Endothelial cell of umbilical vein (primary cell): ENCODE data around the gene ARHGEF19. TPM values are rescaled to one million over a fixed set of nuclear protein-coding genes. Genes with fewer than 3 reads are reported as not detected.

Source experiments
- BruUV-seq: library from RNA; stranded (reverse); fragments of 400-500 nt; replicated peaks from 2 replicates; lab custom pipeline; 2021; lab: Mats Ljungman, UMichigan
- CTCF ChIA-PET: fragments of 300-600, 350-600 bp; sonication (Branson Sonifier 250); formaldehyde crosslinking; loops from one replicate; lab custom pipeline; 2021; ENCODE audit warnings: antibody characterized with exemption, inconsistent platforms; lab: Charles Lee
- POLR2A ChIA-PET: fragments of 300-600, 350-600 bp; sonication (Branson Sonifier 250); formaldehyde crosslinking; loops from one replicate; lab custom pipeline; 2021; ENCODE audit warnings: antibody characterized with exemption, inconsistent platforms; lab: Charles Lee
- DNase-seq: peaks from one replicate; pipeline ENCODE4 v3.0.0-alpha.2; 2011; ENCODE audit warnings: low read depth, low spot score
- FAIRE-seq: peaks from 2 replicates; lab custom pipeline; 2011; peaks lifted over from hg19 to GRCh38; lab: Jason Lieb, UNC
- H2AFZ ChIP-seq: 2 replicates; pipeline ENCODE4 v1.6.0; 2012; ENCODE audit warnings: low read depth, low read length, control low read depth, inconsistent platforms
- H3K27ac ChIP-seq: 2 replicates; pipeline ENCODE4 v1.5.1; 2011; ENCODE audit warnings: low read depth, mild to moderate bottlenecking, control low read depth, low read length, moderate library complexity; ENCODE audit not compliant: insufficient read depth
- H3K27me3 ChIP-seq, 2 experiments: 2 replicates each; pipeline versions ENCODE4 v1.6.0 to v1.6.1; 2011; ENCODE audit warnings: low read length in 2 of 2, mixed read lengths in 1 of 2; ENCODE audit not compliant: control insufficient read depth in 2 of 2, insufficient read depth in 2 of 2
- H3K36me3 ChIP-seq, 2 experiments: 2 replicates in 1 of 2; 3 replicates in 1 of 2; pipeline ENCODE4 v1.5.1; 2011; ENCODE audit warnings: low read length in 2 of 2, mild to moderate bottlenecking in 1 of 2, moderate library complexity in 1 of 2; ENCODE audit not compliant: control insufficient read depth in 2 of 2, insufficient read depth in 2 of 2; ENCODE audit errors: extremely low read depth in 1 of 2
- H3K4me1 ChIP-seq: 3 replicates; pipeline ENCODE4 v1.5.1; 2011; ENCODE audit warnings: mild to moderate bottlenecking, low read length; ENCODE audit not compliant: control insufficient read depth, insufficient read depth; ENCODE audit errors: extremely low read depth
- H3K4me2 ChIP-seq: 2 replicates; pipeline ENCODE4 v1.6.1; 2011; ENCODE audit warnings: low read length, control low read depth, mixed read lengths; ENCODE audit not compliant: insufficient read depth
- H3K4me3 ChIP-seq, 3 experiments: fragments of 200-600 bp in 1 of 3; sonication (generic), shearing (Covaris generic) in 1 of 3; replicated peaks in 1 of 3; 2 replicates each; pipeline ENCODE4 v1.5.1; 2011 to 2016; ENCODE audit warnings: control low read depth in 3 of 3, low read length in 3 of 3, mild to moderate bottlenecking in 2 of 3, inconsistent platforms in 1 of 3, low read depth in 1 of 3, moderate library complexity in 1 of 3; ENCODE audit not compliant: insufficient read depth in 1 of 3
- H3K79me2 ChIP-seq: 2 replicates; pipeline ENCODE4 v1.6.0; 2012; ENCODE audit warnings: low read length, inconsistent platforms; ENCODE audit not compliant: control insufficient read depth, insufficient read depth
- H3K9ac ChIP-seq: replicated peaks from 2 replicates; pipeline ENCODE3; 2011; ENCODE audit warnings: low read length, control low read depth; ENCODE audit not compliant: insufficient read depth; ENCODE audit errors: extremely low read depth
- H3K9me1 ChIP-seq: replicated peaks from 3 replicates; pipeline ENCODE4 v1.6.0; 2011; ENCODE audit warnings: mild to moderate bottlenecking, low read length; ENCODE audit not compliant: control insufficient read depth, insufficient read depth; ENCODE audit errors: extremely low read depth
- H3K9me3 ChIP-seq: replicated peaks from 2 replicates; pipeline ENCODE4 v1.5.1; 2012; ENCODE audit warnings: low read length, inconsistent platforms; ENCODE audit not compliant: control insufficient read depth, insufficient read depth
- H4K20me1 ChIP-seq: replicated peaks from 2 replicates; pipeline ENCODE3; 2011; ENCODE audit warnings: mild to moderate bottlenecking, low read length; ENCODE audit not compliant: control insufficient read depth, insufficient read depth; ENCODE audit errors: extremely low read depth
- EZH2 ChIP-seq: IDR thresholded peaks from 2 replicates; pipeline ENCODE4 v1.6.1; 2012; ENCODE audit warnings: borderline replicate concordance, low read depth, mild to moderate bottlenecking, moderate library complexity, low read length, inconsistent platforms; ENCODE audit not compliant: severe bottlenecking
- FOS ChIP-seq: IDR thresholded peaks from 2 replicates; pipeline ENCODE4 v1.6.1; 2011; ENCODE audit warnings: mild to moderate bottlenecking, low read length, moderate library complexity, borderline replicate concordance; ENCODE audit not compliant: insufficient read depth
- GATA2 ChIP-seq: IDR thresholded peaks from 2 replicates; pipeline ENCODE4 v1.7.0; 2011; ENCODE audit warnings: low read depth, mild to moderate bottlenecking, moderate library complexity, mixed read lengths, low read length; ENCODE audit not compliant: insufficient read length, insufficient read depth
- JUN ChIP-seq: IDR thresholded peaks from 2 replicates; pipeline ENCODE4 v1.6.1; 2011; ENCODE audit warnings: borderline replicate concordance, low read depth; ENCODE audit not compliant: insufficient read length, insufficient read depth
- MYC ChIP-seq: IDR thresholded peaks from one replicate; pipeline ENCODE4 v1.6.1; 2011; ENCODE audit warnings: mild to moderate bottlenecking, low read depth, low read length
- POLR2A ChIP-seq: IDR thresholded peaks from 2 replicates; pipeline ENCODE4 v1.6.1; 2012; ENCODE audit warnings: low read depth, mild to moderate bottlenecking, control low read depth, low read length
- POLR2AphosphoS5 ChIP-seq: IDR thresholded peaks from 2 replicates; pipeline ENCODE4 v1.6.1; 2012; ENCODE audit warnings: low read depth, mild to moderate bottlenecking, control low read depth, low read length, moderate library complexity; ENCODE audit not compliant: insufficient read depth
- dilution Hi-C: fragments of 300-500 bp; cut with MboI; formaldehyde crosslinking; loops from one replicate; pipeline ENCODE4 v1.15.0; 2019; ENCODE audit warnings: low sequenced_read_pairs; ENCODE audit not compliant: extremely low pct_ligation_motif_present
- intact Hi-C: fragments of 100-400 bp; cut with micrococcal nuclease; formaldehyde crosslinking; loops from one replicate; pipeline ENCODE4 v1.10.0; 2022
- polyA plus RNA-seq, 4 experiments: library from polyadenylated mRNA; depleted of rRNA in 3 of 4; stranded (reverse) in 3 of 4; unstranded in 1 of 4; fragments of >200 nt; gene quantifications; 2 replicates each; pipeline versions ENCODE4 v1.2.1 to v1.2.3, GENCODE V29; 2011 to 2012; ENCODE audit warnings: missing spikeins in 1 of 4
- total RNA-seq: library from RNA; stranded (reverse); gene quantifications from 2 replicates; pipeline ENCODE4 v1.2.3, GENCODE V29; 2021
- TF ChIP-seq, protein P1 (sequence below): IDR thresholded peaks from 2 replicates; pipeline ENCODE4 v1.6.1; 2011; ENCODE audit not compliant: insufficient read depth, insufficient read length
- TF ChIP-seq, protein P2 (sequence below), 2 donors: IDR thresholded peaks; 1 replicate in 1 of 2; 2 replicates in 1 of 2; pipeline ENCODE4 v1.5.1; 2011; ENCODE audit warnings: low read length in 2 of 2, mild to moderate bottlenecking in 2 of 2, moderate library complexity in 2 of 2, control low read depth in 1 of 2, inconsistent platforms in 1 of 2, low read depth in 1 of 2; ENCODE audit not compliant: insufficient read depth in 1 of 2; ENCODE audit errors: extremely low read depth in 1 of 2

The ARHGEF19 gene
- total and polyA plus RNA-seq, 2 donors (not counting 3 experiments of a cell fraction or from before 2014, with no cell fraction given), result 6.2 to 8.0 TPM

DNA sequence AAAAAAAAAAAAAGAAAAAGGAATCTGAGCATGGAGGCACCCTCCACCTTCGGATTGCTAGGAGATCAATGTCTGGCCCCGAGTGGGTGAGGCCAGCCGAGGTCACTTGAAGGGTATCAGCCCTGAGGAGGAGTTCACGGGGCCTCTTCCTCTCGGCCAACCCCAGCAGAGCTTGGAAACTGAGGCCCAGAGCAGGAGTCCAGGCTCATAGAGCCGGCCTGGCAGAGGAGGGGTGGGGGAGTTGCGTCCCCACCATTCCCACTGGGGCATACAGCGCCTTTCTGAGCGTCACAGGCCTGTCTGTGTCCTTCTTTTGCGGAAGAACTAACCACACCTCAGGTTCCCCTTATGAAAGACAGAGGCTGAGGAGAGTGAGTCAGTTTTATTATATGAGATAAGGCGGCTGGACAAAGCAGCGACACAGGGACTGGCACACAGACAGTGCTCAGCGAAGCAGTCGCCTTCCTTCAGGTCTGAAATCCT lies 39.4 kb downstream of the ARHGEF19 start:
- H3K4me3 ChIP-seq, result no peak overlapping the region
- H3K27me3 ChIP-seq, result no peaks in the 10 kb centered on the region
- H3K4me1 ChIP-seq, result peaks cover 30% of the 10 kb centered on the region
- no peaks in the 10 kb centered on the region for H3K79me2 ChIP-seq
- no peaks in the 10 kb centered on the region for H4K20me1 ChIP-seq
- peak overlapping the region; percentile 75 for H2AFZ ChIP-seq
- H3K9ac ChIP-seq, result peak overlapping the region; percentile 30
- H3K36me3 ChIP-seq, result no peaks in the 10 kb centered on the region
- ChIA-PET CTCF (interaction anchor here (0.7 to 1.4 kb wide), 5 partner anchors 8 to 190 kb away, joined by 3 to 7 read pairs (median 3); no protein-coding TSS in a partner anchor), POLR2A (interaction anchor here (0.6 to 2.3 kb wide), 4 partner anchors 17 to 214 kb away, joined by 3 to 13 read pairs (median 4); partner anchors contain the start of gene EPHA2)
- FAIRE-seq (no peak), DNase-seq (no peak)
- dilution Hi-C loops (no loop called here), intact Hi-C loops (no loop called here)
- peak overlapping the region; percentile 4 for H3K4me2 ChIP-seq
- H3K9me1 ChIP-seq, result no peaks in the 10 kb centered on the region
- no peaks in the 10 kb centered on the region for H3K9me3 ChIP-seq
- H3K27ac ChIP-seq, result peak overlapping the region; percentile 79
- TF ChIP-seq MYC (no peak), EZH2 (no peak), FOS (peak; percentile 21), POLR2AphosphoS5 (no peak), POLR2A (peak; percentile 47), GATA2 (peak; percentile 54), JUN (no peak)
- TF ChIP-seq, protein P1, sequence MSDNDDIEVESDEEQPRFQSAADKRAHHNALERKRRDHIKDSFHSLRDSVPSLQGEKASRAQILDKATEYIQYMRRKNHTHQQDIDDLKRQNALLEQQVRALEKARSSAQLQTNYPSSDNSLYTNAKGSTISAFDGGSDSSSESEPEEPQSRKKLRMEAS, result no peak
- TF ChIP-seq, protein P2, sequence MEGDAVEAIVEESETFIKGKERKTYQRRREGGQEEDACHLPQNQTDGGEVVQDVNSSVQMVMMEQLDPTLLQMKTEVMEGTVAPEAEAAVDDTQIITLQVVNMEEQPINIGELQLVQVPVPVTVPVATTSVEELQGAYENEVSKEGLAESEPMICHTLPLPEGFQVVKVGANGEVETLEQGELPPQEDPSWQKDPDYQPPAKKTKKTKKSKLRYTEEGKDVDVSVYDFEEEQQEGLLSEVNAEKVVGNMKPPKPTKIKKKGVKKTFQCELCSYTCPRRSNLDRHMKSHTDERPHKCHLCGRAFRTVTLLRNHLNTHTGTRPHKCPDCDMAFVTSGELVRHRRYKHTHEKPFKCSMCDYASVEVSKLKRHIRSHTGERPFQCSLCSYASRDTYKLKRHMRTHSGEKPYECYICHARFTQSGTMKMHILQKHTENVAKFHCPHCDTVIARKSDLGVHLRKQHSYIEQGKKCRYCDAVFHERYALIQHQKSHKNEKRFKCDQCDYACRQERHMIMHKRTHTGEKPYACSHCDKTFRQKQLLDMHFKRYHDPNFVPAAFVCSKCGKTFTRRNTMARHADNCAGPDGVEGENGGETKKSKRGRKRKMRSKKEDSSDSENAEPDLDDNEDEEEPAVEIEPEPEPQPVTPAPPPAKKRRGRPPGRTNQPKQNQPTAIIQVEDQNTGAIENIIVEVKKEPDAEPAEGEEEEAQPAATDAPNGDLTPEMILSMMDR (IDR thresholded peaks at IDR 0.05; ENCODE audit: extremely low read depth in 1 of 2, insufficient read depth in 1 of 2, low read depth in 1 of 2, low read length in 2 of 2), result no peak
- BruUV-seq, result no TSS peak
